HepG2 (cell line): ENCODE results near the gene FAAP20. TPM values are rescaled to one million over a fixed set of nuclear protein-coding genes. Genes with fewer than 3 reads are reported as not detected.
A peak's percentile ranks its signal among the peaks of the same experiment; 100 is the strongest.

Experiments used
- CBX5 ChIP-seq: sonication (generic); formaldehyde crosslinking; IDR thresholded peaks from 2 replicates; pipeline ENCODE4 v1.4.0; 2020; ENCODE audit warnings: missing genetic modification reagents, borderline replicate concordance
- CEBPG ChIP-seq: IDR thresholded peaks from 2 replicates; pipeline ENCODE4 v1.6.1; 2016
- FOXA1 ChIP-seq, 2 experiments: fragments of 450-650 bp in 1 of 2; sonication (generic) in 1 of 2; formaldehyde crosslinking in 1 of 2; IDR thresholded peaks; 2 replicates each; pipeline versions ENCODE4 v1.4.0 to v1.6.1; 2016 to 2020; ENCODE audit warnings: missing genetic modification reagents in 1 of 2
- ISL2 ChIP-seq: sonication (generic); formaldehyde crosslinking; IDR thresholded peaks from 2 replicates; pipeline ENCODE4 v1.5.0; 2020; ENCODE audit warnings: missing genetic modification reagents
- NPAS2 ChIP-seq: sonication (generic); formaldehyde crosslinking; IDR thresholded peaks from 2 replicates; pipeline ENCODE4 v1.8.0; 2022; ENCODE audit warnings: mild to moderate bottlenecking, missing genetic modification reagents, borderline replicate concordance
- PPARG ChIP-seq: conservative IDR thresholded peaks from 2 replicates; pipeline ENCODE4 v1.6.1; 2016; ENCODE audit warnings: missing biosample characterization, missing genetic modification reagents
- SMYD3 ChIP-seq: sonication (generic); formaldehyde crosslinking; IDR thresholded peaks from 2 replicates; pipeline ENCODE4 v1.8.1; 2023; ENCODE audit warnings: mild to moderate bottlenecking, missing genetic modification reagents
- ZBTB3 ChIP-seq: sonication (generic); formaldehyde crosslinking; IDR thresholded peaks from 2 replicates; pipeline ENCODE4 v1.4.0; 2020; ENCODE audit warnings: low read depth, mild to moderate bottlenecking, moderate library complexity, missing genetic modification reagents, borderline replicate concordance
- ZFYVE20 ChIP-seq: sonication (generic); formaldehyde crosslinking; IDR thresholded peaks from 2 replicates; pipeline ENCODE4 v1.8.0; 2023; ENCODE audit warnings: low read depth, mild to moderate bottlenecking, moderate library complexity, missing genetic modification reagents, borderline replicate concordance
- ZNF205 ChIP-seq: IDR thresholded peaks from 2 replicates; pipeline ENCODE4 v1.6.1; 2018; ENCODE audit warnings: missing biosample characterization, missing genetic modification reagents
- ZNF232 ChIP-seq: sonication (generic); formaldehyde crosslinking; IDR thresholded peaks from 2 replicates; pipeline ENCODE4 v1.4.0; 2020; ENCODE audit warnings: missing genetic modification reagents, borderline replicate concordance
- ZNF331 ChIP-seq: sonication (generic); formaldehyde crosslinking; IDR thresholded peaks from 2 replicates; pipeline ENCODE4 v1.4.0; 2020; ENCODE audit warnings: missing genetic modification reagents
- ZNF543 ChIP-seq: sonication (generic); formaldehyde crosslinking; IDR thresholded peaks from 2 replicates; pipeline ENCODE4 v1.4.0; 2020; ENCODE audit warnings: mild to moderate bottlenecking, missing genetic modification reagents
- polyA plus RNA-seq, 8 experiments: library from polyadenylated mRNA; depleted of rRNA in 3 of 8; stranded (reverse) in 7 of 8; unstranded in 1 of 8; fragments of >200 nt; fragmentation: Illumina TruSeq in 4 of 8; extraction: Trizol in 4 of 8; gene quantifications; 2 replicates each; pipeline versions ENCODE4 v1.2.1 to v1.2.3, GENCODE V29; 2011 to 2016; ENCODE audit warnings: low read depth in 4 of 8, missing spikeins in 1 of 8, mixed read lengths in 1 of 8; ENCODE audit not compliant: insufficient read depth in 1 of 8
- total RNA-seq, 5 experiments: library from RNA; depleted of rRNA; stranded (reverse); fragments of >200 nt; fragmentation: Illumina TruSeq; extraction: Trizol; gene quantifications; 2 replicates each; pipeline ENCODE4 v1.2.3, GENCODE V29; 2016; ENCODE audit warnings: low read depth in 1 of 5
- TF ChIP-seq, protein P1 (sequence below): sonication (generic); formaldehyde crosslinking; IDR thresholded peaks from 2 replicates; pipeline ENCODE4 v1.9.0; 2021; ENCODE audit warnings: missing genetic modification reagents, mild to moderate bottlenecking, borderline replicate concordance
- TF ChIP-seq, protein P2 (sequence below): sonication (generic); formaldehyde crosslinking; IDR thresholded peaks from 2 replicates; pipeline ENCODE4 v1.5.1; 2020; ENCODE audit warnings: mild to moderate bottlenecking, missing genetic modification reagents, moderate library complexity
- TF ChIP-seq, protein P3 (sequence below): sonication (generic); formaldehyde crosslinking; IDR thresholded peaks from 2 replicates; pipeline ENCODE4 v1.4.0; 2020; ENCODE audit warnings: missing genetic modification reagents
- TF ChIP-seq, protein P4 (sequence below): sonication (generic); formaldehyde crosslinking; IDR thresholded peaks from 2 replicates; pipeline ENCODE4 v1.5.0; 2020; ENCODE audit warnings: mild to moderate bottlenecking, missing genetic modification reagents
- TF ChIP-seq, protein P5 (sequence below): sonication (generic); formaldehyde crosslinking; conservative IDR thresholded peaks from 2 replicates; pipeline ENCODE4 v1.8.0; 2022; ENCODE audit warnings: mild to moderate bottlenecking, moderate library complexity, missing genetic modification reagents

The FAAP20 gene
- total and polyA plus RNA-seq, 2 of the 13 experiments (the other 11 are each of a cell fraction or from before 2014, with no cell fraction given): 9.6 to 10.8 TPM

DNA sequence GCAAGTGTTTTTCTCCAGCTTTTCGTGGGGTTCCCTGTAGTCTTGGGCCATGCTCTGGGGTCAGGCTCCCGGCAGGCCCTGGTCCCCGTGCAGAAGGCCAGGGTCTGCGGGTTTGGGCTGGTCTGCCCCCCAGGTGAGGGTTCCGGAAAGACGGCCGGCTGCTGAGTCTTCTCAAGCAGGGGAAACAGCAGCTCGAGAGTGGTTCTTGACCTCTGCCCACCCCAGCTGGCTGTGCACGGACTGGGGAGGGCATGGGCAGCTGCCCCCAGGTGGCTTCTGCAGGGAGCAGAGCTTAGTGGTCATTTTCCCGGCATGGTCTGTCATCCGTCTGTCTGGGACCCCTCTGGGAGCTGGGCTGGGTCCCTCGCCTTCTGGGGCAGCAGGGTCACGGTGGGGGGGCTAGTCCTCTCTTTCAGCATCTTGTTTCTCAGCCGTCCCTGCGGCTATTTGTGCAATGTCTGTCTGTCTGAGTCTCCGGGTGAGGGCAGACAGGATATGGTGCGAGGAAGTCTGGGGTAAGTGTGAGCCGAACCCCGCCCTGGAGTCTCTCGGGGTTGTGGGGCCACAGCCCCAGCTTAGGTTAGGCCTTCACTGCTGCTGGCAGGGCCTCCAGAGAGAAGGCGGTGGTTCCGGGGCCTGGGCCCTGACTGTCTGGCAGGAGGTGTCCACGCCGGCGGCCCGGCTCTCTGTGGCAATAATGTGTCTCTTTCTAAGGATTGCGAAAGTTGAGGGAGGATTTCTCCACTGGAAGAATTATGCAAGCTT lies 39.6 kb upstream of the FAAP20 start (continued):
- TF ChIP-seq, protein P1, sequence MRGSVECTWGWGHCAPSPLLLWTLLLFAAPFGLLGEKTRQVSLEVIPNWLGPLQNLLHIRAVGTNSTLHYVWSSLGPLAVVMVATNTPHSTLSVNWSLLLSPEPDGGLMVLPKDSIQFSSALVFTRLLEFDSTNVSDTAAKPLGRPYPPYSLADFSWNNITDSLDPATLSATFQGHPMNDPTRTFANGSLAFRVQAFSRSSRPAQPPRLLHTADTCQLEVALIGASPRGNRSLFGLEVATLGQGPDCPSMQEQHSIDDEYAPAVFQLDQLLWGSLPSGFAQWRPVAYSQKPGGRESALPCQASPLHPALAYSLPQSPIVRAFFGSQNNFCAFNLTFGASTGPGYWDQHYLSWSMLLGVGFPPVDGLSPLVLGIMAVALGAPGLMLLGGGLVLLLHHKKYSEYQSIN (CRISPR knock-in tag): no peak
- TF ChIP-seq CBX5 (CRISPR knock-in tag) (peak; percentile 36; the same call in 1 of the 2 replicates), CEBPG (peak; percentile 98), ZNF331 (CRISPR knock-in tag) (peak; percentile 52; the same call in 1 of the 2 replicates), SMYD3 (no peak), ZFYVE20 (CRISPR knock-in tag) (no peak), ZBTB3 (CRISPR knock-in tag) (no peak), ZNF205 (no peak), FOXA1 (IDR thresholded peaks at IDR 0.05) (no peak), FOXA1 (CRISPR knock-in tag; IDR thresholded peaks at IDR 0.05) (no peak), ZNF543 (no peak; the same call in 1 of the 2 replicates), PPARG (CRISPR knock-in tag) (0 out of 2 replicates have a peak, but pooled peaks have one; percentile 43), ISL2 (CRISPR knock-in tag) (peak; percentile 78), NPAS2 (CRISPR knock-in tag) (no peak), ZNF232 (no peak)
- TF ChIP-seq, protein P2, sequence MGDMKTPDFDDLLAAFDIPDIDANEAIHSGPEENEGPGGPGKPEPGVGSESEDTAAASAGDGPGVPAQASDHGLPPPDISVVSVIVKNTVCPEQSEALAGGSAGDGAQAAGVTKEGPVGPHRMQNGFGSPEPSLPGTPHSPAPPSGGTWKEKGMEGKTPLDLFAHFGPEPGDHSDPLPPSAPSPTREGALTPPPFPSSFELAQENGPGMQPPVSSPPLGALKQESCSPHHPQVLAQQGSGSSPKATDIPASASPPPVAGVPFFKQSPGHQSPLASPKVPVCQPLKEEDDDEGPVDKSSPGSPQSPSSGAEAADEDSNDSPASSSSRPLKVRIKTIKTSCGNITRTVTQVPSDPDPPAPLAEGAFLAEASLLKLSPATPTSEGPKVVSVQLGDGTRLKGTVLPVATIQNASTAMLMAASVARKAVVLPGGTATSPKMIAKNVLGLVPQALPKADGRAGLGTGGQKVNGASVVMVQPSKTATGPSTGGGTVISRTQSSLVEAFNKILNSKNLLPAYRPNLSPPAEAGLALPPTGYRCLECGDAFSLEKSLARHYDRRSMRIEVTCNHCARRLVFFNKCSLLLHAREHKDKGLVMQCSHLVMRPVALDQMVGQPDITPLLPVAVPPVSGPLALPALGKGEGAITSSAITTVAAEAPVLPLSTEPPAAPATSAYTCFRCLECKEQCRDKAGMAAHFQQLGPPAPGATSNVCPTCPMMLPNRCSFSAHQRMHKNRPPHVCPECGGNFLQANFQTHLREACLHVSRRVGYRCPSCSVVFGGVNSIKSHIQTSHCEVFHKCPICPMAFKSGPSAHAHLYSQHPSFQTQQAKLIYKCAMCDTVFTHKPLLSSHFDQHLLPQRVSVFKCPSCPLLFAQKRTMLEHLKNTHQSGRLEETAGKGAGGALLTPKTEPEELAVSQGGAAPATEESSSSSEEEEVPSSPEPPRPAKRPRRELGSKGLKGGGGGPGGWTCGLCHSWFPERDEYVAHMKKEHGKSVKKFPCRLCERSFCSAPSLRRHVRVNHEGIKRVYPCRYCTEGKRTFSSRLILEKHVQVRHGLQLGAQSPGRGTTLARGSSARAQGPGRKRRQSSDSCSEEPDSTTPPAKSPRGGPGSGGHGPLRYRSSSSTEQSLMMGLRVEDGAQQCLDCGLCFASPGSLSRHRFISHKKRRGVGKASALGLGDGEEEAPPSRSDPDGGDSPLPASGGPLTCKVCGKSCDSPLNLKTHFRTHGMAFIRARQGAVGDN (CRISPR knock-in tag): peak; percentile 86
- TF ChIP-seq, protein P3, sequence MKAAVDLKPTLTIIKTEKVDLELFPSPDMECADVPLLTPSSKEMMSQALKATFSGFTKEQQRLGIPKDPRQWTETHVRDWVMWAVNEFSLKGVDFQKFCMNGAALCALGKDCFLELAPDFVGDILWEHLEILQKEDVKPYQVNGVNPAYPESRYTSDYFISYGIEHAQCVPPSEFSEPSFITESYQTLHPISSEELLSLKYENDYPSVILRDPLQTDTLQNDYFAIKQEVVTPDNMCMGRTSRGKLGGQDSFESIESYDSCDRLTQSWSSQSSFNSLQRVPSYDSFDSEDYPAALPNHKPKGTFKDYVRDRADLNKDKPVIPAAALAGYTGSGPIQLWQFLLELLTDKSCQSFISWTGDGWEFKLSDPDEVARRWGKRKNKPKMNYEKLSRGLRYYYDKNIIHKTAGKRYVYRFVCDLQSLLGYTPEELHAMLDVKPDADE (CRISPR knock-in tag): no peak
- TF ChIP-seq, protein P4, sequence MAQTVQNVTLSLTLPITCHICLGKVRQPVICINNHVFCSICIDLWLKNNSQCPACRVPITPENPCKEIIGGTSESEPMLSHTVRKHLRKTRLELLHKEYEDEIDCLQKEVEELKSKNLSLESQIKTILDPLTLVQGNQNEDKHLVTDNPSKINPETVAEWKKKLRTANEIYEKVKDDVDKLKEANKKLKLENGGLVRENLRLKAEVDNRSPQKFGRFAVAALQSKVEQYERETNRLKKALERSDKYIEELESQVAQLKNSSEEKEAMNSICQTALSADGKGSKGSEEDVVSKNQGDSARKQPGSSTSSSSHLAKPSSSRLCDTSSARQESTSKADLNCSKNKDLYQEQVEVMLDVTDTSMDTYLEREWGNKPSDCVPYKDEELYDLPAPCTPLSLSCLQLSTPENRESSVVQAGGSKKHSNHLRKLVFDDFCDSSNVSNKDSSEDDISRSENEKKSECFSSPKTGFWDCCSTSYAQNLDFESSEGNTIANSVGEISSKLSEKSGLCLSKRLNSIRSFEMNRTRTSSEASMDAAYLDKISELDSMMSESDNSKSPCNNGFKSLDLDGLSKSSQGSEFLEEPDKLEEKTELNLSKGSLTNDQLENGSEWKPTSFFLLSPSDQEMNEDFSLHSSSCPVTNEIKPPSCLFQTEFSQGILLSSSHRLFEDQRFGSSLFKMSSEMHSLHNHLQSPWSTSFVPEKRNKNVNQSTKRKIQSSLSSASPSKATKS (CRISPR knock-in tag): 0 out of 2 replicates have a peak, but pooled peaks have one; percentile 54
- TF ChIP-seq, protein P5, sequence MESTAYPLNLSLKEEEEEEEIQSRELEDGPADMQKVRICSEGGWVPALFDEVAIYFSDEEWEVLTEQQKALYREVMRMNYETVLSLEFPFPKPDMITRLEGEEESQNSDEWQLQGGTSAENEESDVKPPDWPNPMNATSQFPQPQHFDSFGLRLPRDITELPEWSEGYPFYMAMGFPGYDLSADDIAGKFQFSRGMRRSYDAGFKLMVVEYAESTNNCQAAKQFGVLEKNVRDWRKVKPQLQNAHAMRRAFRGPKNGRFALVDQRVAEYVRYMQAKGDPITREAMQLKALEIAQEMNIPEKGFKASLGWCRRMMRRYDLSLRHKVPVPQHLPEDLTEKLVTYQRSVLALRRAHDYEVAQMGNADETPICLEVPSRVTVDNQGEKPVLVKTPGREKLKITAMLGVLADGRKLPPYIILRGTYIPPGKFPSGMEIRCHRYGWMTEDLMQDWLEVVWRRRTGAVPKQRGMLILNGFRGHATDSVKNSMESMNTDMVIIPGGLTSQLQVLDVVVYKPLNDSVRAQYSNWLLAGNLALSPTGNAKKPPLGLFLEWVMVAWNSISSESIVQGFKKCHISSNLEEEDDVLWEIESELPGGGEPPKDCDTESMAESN (CRISPR knock-in tag): peak; percentile 51; the same call in 1 of the 2 replicates
